ENCODE data around the gene DUOX2.

- TF ChIP-seq EZH2 (IDR thresholded peaks at IDR 0.05; ENCODE audit: low read length) (no peak), CTCF (optimal IDR thresholded peaks at IDR 0.05 in 1 of 3, IDR thresholded peaks at IDR 0.05 in 1 of 3, conservative IDR thresholded peaks at IDR 0.05 in 1 of 3; ENCODE audit: extremely low read depth in 1 of 3, insufficient read depth in 2 of 3, low read length in 3 of 3) (no peak)
These were observed 30.0 kb upstream of the DUOX2 start for GRCh38 chr15:45143946-45144345.

Measured in keratinocyte (primary cell).